ENCODE results near the gene ATP9A.

DNA sequence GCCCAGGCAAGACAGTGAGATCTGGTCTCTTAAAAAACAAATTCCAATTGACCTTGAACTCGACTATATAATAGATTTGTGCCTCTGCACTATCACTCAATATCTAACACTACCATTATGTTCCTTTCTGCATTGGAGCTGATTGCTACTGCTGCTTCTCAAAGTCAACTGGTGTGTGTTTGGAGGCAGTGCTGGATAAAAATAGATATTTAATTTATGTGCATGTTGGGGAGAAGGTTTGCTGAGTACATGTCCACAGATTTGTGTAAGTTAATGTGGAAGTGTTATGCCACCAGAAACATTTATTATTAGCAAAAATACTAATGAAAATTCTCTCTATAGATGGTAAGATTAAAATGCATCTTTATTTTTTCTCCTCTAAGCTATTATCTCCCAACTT lies 39.5 kb downstream of the ATP9A start:
- TF ChIP-seq, protein P1, sequence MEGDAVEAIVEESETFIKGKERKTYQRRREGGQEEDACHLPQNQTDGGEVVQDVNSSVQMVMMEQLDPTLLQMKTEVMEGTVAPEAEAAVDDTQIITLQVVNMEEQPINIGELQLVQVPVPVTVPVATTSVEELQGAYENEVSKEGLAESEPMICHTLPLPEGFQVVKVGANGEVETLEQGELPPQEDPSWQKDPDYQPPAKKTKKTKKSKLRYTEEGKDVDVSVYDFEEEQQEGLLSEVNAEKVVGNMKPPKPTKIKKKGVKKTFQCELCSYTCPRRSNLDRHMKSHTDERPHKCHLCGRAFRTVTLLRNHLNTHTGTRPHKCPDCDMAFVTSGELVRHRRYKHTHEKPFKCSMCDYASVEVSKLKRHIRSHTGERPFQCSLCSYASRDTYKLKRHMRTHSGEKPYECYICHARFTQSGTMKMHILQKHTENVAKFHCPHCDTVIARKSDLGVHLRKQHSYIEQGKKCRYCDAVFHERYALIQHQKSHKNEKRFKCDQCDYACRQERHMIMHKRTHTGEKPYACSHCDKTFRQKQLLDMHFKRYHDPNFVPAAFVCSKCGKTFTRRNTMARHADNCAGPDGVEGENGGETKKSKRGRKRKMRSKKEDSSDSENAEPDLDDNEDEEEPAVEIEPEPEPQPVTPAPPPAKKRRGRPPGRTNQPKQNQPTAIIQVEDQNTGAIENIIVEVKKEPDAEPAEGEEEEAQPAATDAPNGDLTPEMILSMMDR (IDR thresholded peaks at IDR 0.05): no peak
- TF ChIP-seq EZH2phosphoT487 (IDR thresholded peaks at IDR 0.05) (no peak), EZH2 (IDR thresholded peaks at IDR 0.05) (no peak)

Data from neural progenitor cell (in vitro differentiated cells).